Purkinje cell (primary cell): Measurements from ENCODE around the gene B3GALT4. TPM values are rescaled to one million over a fixed set of nuclear protein-coding genes. Genes with fewer than 3 reads are reported as not detected.

ENCODE experiments used
- polyA plus RNA-seq: library from polyadenylated mRNA; unstranded; fragments of >200 nt; fragmentation: Nextera tagmentation; gene quantifications from 2 replicates; pipeline ENCODE4 v1.2.1, GENCODE V29; 2014

B3GALT4 gene
- polyA plus RNA-seq: 2.2 and 2.3 TPM in 2 replicates

GRCh38 chr6:33276864-33277662, at the start of gene B3GALT4:
TSS of gene B3GALT4 (plus strand) at chr6:33277123. CDS start at chr6:33277420, 297 bp downstream.

GRCh38 chr6:33271468-33272274, 5.3 kb upstream of the B3GALT4 start, which contains the start of the genes RPS18 and VPS52:
TSS of gene RPS18 (plus strand) at chr6:33272075. CDS start at chr6:33272120, 45 bp downstream.
TSS of gene VPS52 (minus strand) at chr6:33271876. CDS start at chr6:33271675, 201 bp downstream.

GRCh38 chr6:33288921-33289783, 12.2 kb downstream of the B3GALT4 start, which contains the start of the genes PFDN6 and WDR46:
TSS of gene PFDN6 (plus strand) at chr6:33289601. CDS start at chr6:33289857, 256 bp downstream.
TSS of gene WDR46 (minus strand) at chr6:33289239. CDS start at chr6:33289170, 69 bp downstream.

GRCh38 chr6:33298773-33299236, 21.9 kb downstream of the B3GALT4 start, which contains the start of gene RGL2:
TSS of gene RGL2 (minus strand) at chr6:33298942. CDS start at chr6:33298610, 332 bp downstream.

GRCh38 chr6:33313709-33314514, 37.0 kb downstream of the B3GALT4 start, which contains the start of gene TAPBP:
TSS of gene TAPBP (minus strand) at chr6:33314078. CDS start at chr6:33314041, 37 bp downstream.

GRCh38 chr6:33317669-33318425, 40.9 kb downstream of the B3GALT4 start, which contains the start of gene ZBTB22:
TSS of gene ZBTB22 (minus strand) at chr6:33317744. CDS start at chr6:33316916, 828 bp downstream.

Other genes with a start within 250 kb of the B3GALT4 start
- gene HLA-DPA1, start 203.5 kb upstream of the B3GALT4 start, polyA plus RNA-seq: 0.26 and 0.92 TPM in 2 replicates
- 112 and 120 TPM in 2 replicates for gene HLA-DPB1, start 201.1 kb upstream of the B3GALT4 start, polyA plus RNA-seq
- gene COL11A2, start 84.7 kb upstream of the B3GALT4 start, polyA plus RNA-seq: 0.67 and 1.0 TPM in 2 replicates
- gene RXRB, start 76.5 kb upstream of the B3GALT4 start, polyA plus RNA-seq: 3.3 and 5.7 TPM in 2 replicates
- gene SLC39A7, start 76.3 kb upstream of the B3GALT4 start, polyA plus RNA-seq: 5.7 and 9.7 TPM in 2 replicates
- gene HSD17B8, start 72.5 kb upstream of the B3GALT4 start, polyA plus RNA-seq: 3.1 and 10.1 TPM in 2 replicates
- 6.8 and 15.9 TPM in 2 replicates for gene RING1, start 68.6 kb upstream of the B3GALT4 start, polyA plus RNA-seq
- 31.6 and 34.2 TPM in 2 replicates for gene VPS52, start 5.2 kb upstream of the B3GALT4 start, polyA plus RNA-seq
- 709 and 869 TPM in 2 replicates for gene RPS18, start 5.0 kb upstream of the B3GALT4 start, polyA plus RNA-seq
- gene WDR46, start 12.1 kb downstream of the B3GALT4 start, polyA plus RNA-seq: 22.4 and 46.1 TPM in 2 replicates
- 5.6 and 8.8 TPM in 2 replicates for gene PFDN6, start 12.5 kb downstream of the B3GALT4 start, polyA plus RNA-seq
- 3.2 and 5.0 TPM in 2 replicates for gene RGL2, start 21.8 kb downstream of the B3GALT4 start, polyA plus RNA-seq
- 10.8 and 14.1 TPM in 2 replicates for gene TAPBP, start 37.0 kb downstream of the B3GALT4 start, polyA plus RNA-seq
- 0.42 and 1.6 TPM in 2 replicates for gene ZBTB22, start 40.6 kb downstream of the B3GALT4 start, polyA plus RNA-seq
- gene DAXX, start 45.8 kb downstream of the B3GALT4 start, polyA plus RNA-seq: 6.0 and 6.5 TPM in 2 replicates
- not detected in 2 replicates for gene KIFC1, start 114.7 kb downstream of the B3GALT4 start, polyA plus RNA-seq
- 14.0 and 14.2 TPM in 2 replicates for gene PHF1, start 133.9 kb downstream of the B3GALT4 start, polyA plus RNA-seq
- 385 and 492 TPM in 2 replicates for gene CUTA, start 141.0 kb downstream of the B3GALT4 start, polyA plus RNA-seq
- gene SYNGAP1, start 142.9 kb downstream of the B3GALT4 start, polyA plus RNA-seq: 0.24 and 1.9 TPM in 2 replicates
- gene ZBTB9, start 177.5 kb downstream of the B3GALT4 start, polyA plus RNA-seq: 1.7 and 2.4 TPM in 2 replicates